ENCODE results near the gene ASB8.

Gene ASB8

DNA sequence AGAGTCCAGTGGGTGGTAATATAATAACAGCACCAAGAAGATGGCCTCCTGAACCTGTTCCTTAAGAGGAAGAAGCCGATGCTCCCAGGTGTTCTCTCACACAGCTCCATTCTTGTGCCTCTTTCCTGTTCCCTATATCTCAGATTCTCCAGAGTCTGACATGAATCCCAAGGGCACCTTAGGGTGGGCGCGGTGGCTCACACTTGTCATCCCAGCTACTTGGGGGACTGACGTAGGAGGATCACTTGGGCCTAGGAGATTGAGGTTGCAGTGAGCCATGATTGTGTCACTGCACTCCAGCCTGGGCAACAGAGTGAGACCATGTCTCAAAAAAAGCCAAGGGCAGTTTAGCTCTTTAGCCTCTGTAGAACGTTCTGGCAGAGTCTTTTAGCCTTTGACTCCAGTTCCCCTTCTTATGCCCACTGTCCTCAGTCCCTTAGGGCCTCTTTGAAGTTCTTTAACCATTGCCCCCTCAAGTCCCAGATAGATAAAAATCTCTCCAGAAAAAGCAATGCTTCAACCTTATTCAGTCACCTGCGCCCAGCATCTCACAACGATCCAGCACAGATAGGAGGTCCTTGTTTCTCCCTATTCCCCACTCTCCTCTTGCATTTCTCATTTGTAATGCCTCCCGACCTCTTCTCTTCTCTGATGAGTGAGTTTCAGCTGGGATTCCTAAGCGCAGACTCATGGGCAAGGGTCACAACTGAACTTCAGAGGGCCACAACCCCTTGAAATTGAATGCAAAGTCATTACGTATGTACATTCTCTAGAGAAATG, 30.8 kb upstream of the ASB8 start:
- Histone ChIP-seq H3K36me3 (no peaks in the 10 kb centered on the region), H3K27me3 (peaks cover 73% of the 10 kb centered on the region), H3K9me3 (no peaks in the 10 kb centered on the region), H3K27ac (no peak overlapping the region), H3K4me3 (ENCODE audit: low read depth in 1 of 2, low read length in 1 of 2) (no peak overlapping the region), H3K4me1 (ENCODE audit: control insufficient read depth in 1 of 2, insufficient read depth in 1 of 2, low read depth in 1 of 2, low read length in 1 of 2) (peaks cover 8 to 14% of the 10 kb centered on the region in 2 experiments)
- TF ChIP-seq, protein P1, sequence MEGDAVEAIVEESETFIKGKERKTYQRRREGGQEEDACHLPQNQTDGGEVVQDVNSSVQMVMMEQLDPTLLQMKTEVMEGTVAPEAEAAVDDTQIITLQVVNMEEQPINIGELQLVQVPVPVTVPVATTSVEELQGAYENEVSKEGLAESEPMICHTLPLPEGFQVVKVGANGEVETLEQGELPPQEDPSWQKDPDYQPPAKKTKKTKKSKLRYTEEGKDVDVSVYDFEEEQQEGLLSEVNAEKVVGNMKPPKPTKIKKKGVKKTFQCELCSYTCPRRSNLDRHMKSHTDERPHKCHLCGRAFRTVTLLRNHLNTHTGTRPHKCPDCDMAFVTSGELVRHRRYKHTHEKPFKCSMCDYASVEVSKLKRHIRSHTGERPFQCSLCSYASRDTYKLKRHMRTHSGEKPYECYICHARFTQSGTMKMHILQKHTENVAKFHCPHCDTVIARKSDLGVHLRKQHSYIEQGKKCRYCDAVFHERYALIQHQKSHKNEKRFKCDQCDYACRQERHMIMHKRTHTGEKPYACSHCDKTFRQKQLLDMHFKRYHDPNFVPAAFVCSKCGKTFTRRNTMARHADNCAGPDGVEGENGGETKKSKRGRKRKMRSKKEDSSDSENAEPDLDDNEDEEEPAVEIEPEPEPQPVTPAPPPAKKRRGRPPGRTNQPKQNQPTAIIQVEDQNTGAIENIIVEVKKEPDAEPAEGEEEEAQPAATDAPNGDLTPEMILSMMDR (IDR thresholded peaks at IDR 0.05): no peak

DNA sequence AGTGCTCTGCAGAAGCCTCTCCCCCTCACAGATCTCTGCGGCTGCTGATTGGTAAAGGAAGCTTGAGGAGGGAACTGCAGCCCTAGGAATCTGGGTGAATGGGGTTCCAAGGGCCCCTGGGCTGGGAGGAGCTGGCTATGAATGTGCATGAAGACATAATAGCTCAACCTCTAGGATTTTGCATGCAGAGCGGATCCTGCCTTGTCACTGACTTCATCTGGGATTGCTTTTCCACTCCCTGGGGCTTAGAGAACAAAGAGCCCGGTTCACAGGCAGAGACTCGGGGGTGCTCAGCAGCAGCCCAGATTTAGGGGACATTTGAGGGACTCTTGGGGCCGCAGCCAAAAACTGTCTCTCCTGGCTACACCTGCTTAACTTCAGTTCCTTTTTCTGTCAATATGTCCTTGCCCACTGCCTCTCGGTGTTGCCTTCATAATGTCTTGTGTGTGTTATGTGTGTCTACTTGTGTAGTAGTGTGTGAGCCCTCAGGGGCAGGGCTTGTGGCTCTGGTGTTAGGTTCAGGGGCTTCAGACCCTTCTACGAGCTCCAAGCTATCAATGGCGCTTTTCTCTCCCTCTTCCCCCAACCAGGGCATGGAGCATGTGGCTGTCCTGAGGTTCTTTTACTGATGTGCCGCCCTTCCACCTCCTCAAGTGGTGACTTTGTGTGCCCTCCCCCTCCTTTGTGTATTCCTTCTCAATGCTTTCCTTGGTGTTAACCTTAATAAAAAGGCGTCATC, 28.0 kb upstream of the ASB8 start:
- Histone ChIP-seq H3K4me3 (ENCODE audit: low read depth in 1 of 2, low read length in 1 of 2) (no peak overlapping the region), H3K27ac (no peak overlapping the region), H3K4me1 (ENCODE audit: control insufficient read depth in 1 of 2, insufficient read depth in 1 of 2, low read depth in 1 of 2, low read length in 1 of 2) (peaks cover 14 to 23% of the 10 kb centered on the region in 2 experiments), H3K36me3 (no peaks in the 10 kb centered on the region), H3K27me3 (peaks cover 92% of the 10 kb centered on the region), H3K9me3 (no peaks in the 10 kb centered on the region)
- TF ChIP-seq, protein P1 (IDR thresholded peaks at IDR 0.05): no peak

DNA sequence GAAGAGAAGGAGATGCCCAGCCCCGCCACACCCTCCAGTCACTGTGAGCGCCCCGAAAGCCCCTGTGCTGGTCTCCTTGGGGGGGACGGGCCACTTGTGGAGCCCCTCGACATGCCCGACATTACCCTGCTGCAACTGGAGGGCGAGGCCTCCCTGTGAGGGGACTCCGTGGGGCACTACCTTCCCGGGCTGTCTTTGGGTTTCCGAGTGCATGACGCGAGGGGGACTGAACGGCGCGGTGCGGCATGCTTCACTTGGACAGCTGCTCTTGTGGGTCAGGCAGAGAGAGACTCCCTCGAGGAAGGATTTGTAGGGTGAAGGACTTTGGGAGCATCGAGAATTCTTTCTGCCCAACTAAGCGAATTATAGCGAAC, 27.2 kb upstream of the ASB8 start:
- H3K27ac ChIP-seq: no peak overlapping the region
- H3K4me3 ChIP-seq (ENCODE audit: low read depth in 1 of 2, low read length in 1 of 2): peak overlapping the region; percentile 16 to 81
- peaks cover 97% of the 10 kb centered on the region for H3K27me3 ChIP-seq
- H3K36me3 ChIP-seq: no peaks in the 10 kb centered on the region
- no peaks in the 10 kb centered on the region for H3K9me3 ChIP-seq
- H3K4me1 ChIP-seq (ENCODE audit: control insufficient read depth in 1 of 2, insufficient read depth in 1 of 2, low read depth in 1 of 2, low read length in 1 of 2): peaks cover 14 to 23% of the 10 kb centered on the region in 2 experiments
- TF ChIP-seq, protein P1 (IDR thresholded peaks at IDR 0.05): no peak

DNA sequence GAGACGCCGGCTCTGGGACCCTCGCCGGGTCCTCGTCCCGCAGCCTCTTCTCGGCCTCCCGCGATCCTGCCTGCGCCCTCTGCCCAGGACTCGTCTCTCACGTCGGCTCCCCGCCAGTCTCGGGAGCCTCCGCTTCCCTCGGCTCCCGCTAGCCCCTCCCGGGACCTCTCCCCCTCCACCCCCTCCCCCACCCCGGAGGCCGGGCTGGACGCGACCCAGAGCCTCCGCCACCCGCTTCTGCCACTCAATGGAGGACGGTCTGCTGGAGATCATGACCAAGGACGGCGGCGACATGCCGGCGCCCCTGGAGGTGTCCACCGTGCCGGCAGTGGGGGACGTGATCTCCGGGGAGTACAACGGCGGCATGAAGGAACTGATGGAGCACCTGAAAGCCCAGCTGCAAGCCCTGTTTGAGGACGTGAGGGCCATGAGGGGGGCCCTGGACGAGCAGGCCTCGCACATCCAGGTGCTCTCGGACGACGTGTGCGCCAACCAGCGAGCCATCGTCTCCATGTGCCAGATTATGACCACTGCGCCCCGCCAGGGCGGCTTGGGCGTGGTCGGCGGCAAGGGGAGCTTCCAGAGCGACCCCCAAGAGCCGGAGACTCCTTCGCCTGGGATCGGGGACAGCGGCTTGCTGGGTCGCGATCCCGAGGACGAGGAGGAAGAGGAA, 26.7 kb upstream of the ASB8 start:
- H3K4me3 ChIP-seq (ENCODE audit: low read depth in 1 of 2, low read length in 1 of 2): peak overlapping the region; percentile 72 to 81
- H3K36me3 ChIP-seq: no peaks in the 10 kb centered on the region
- no peaks in the 10 kb centered on the region for H3K9me3 ChIP-seq
- peaks cover 100% of the 10 kb centered on the region for H3K27me3 ChIP-seq
- H3K27ac ChIP-seq: no peak overlapping the region
- H3K4me1 ChIP-seq (ENCODE audit: control insufficient read depth in 1 of 2, insufficient read depth in 1 of 2, low read depth in 1 of 2, low read length in 1 of 2): peaks cover 14 to 23% of the 10 kb centered on the region in 2 experiments
- TF ChIP-seq, protein P1 (IDR thresholded peaks at IDR 0.05): no peak

DNA sequence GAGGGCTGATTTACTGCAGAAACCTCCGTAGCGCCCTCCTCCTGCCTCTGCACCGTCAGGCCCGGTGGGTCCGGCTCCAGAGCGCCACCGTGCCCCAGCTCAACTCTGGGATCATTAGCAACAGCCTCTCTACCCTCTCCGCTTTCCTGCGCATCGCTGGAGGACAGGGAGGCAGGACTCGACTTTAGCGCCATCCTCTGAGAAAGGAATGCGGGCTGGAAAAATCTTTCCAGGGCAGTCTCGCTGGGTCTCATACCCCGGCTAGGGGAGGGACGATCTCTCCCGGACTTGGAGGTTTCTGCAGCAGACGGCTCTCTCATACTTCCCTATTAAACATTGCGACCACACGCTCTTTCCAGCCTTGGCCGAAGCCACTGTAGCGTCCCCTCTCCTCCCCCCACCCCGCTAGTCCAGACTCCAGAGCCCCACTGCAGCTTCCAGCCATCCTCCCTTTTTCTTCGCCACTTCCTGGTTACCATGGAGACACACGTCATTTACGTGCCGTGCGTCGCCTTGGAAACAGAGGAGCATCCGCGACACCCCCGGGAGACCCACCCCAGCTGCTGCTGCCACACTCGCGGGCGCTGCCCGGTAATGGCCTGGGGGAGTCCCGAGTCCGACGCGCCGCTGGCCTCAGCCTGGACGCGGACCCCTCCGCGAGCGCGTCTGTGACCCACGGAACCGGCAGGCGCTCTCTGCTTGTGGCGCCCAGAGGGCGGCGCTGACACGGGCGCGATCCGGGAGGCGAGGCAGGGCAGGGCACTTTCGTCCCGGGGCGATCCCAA, 26.0 kb upstream of the ASB8 start, which contains the start of gene CCDC184:
TSS of gene CCDC184 (plus strand) at position 554 of the 785 bp plus-strand sequence. CDS start 479 bp downstream, outside the sequence.
- H3K9me3 ChIP-seq: no peaks in the 10 kb centered on the region
- TF ChIP-seq, protein P1 (IDR thresholded peaks at IDR 0.05): no peak
- no peaks in the 10 kb centered on the region for H3K36me3 ChIP-seq
- H3K4me3 ChIP-seq (ENCODE audit: low read depth in 1 of 2, low read length in 1 of 2): peak within 1 kb of the TSS; percentile 72 to 81
- H3K27me3 ChIP-seq: peaks cover 100% of the 10 kb centered on the region
- peaks cover 14 to 23% of the 10 kb centered on the region in 2 experiments for H3K4me1 ChIP-seq (ENCODE audit: control insufficient read depth in 1 of 2, insufficient read depth in 1 of 2, low read depth in 1 of 2, low read length in 1 of 2)
- no peak within 1 kb of the TSS for H3K27ac ChIP-seq

Measured in neutrophil (primary cell).